GM23338 (cell line): ENCODE results near the gene CBLIF. TPM values are rescaled to one million over a fixed set of nuclear protein-coding genes. Genes with fewer than 3 reads are reported as not detected.
"Not testable (repeated sequence)": the region's sequence is repeated elsewhere in the genome, so short reads cannot be mapped to it uniquely, and the experiment has no call there.

Experiments used
- ATAC-seq: fragments of 200-7000 bp; cut with Tn5 transposase; 3 replicates; pipeline ENCODE4 v1.9.1; 2020
- DNase-seq: peaks from one replicate; pipeline ENCODE4 v3.0.0-alpha.2; 2015; ENCODE audit warnings: low spot score
- H2AFZ ChIP-seq: fragments of 200-600 bp; sonication (generic); 2 replicates; pipeline ENCODE4 v1.8.0; 2016; ENCODE audit warnings: antibody characterized with exemption, mild to moderate bottlenecking, moderate library complexity
- H3F3A ChIP-seq: fragments of 200-600 bp; sonication (generic); replicated peaks from 2 replicates; pipeline ENCODE4 v1.8.0; 2017; ENCODE audit warnings: antibody characterized with exemption, mixed run types, low read depth
- H3K27ac ChIP-seq: fragments of 200-600 bp; sonication (generic); 2 replicates; pipeline ENCODE4 v1.6.1; 2016; ENCODE audit warnings: low read depth
- H3K27me3 ChIP-seq: fragments of 200-600 bp; sonication (generic); 2 replicates; pipeline ENCODE4 v1.8.0; 2016; ENCODE audit warnings: mild to moderate bottlenecking, mixed run types, moderate library complexity; ENCODE audit not compliant: insufficient read depth
- H3K36me3 ChIP-seq: fragments of 200-600 bp; sonication (generic); 2 replicates; pipeline ENCODE4 v1.8.0; 2016; ENCODE audit warnings: mild to moderate bottlenecking; ENCODE audit not compliant: insufficient read depth
- H3K4me1 ChIP-seq: fragments of 200-600 bp; sonication (generic); 2 replicates; pipeline ENCODE4 v1.8.0; 2016; ENCODE audit warnings: mild to moderate bottlenecking, moderate library complexity; ENCODE audit not compliant: insufficient read depth
- H3K4me2 ChIP-seq: fragments of 200-600 bp; sonication (generic); 2 replicates; pipeline ENCODE4 v1.7.1; 2017; ENCODE audit warnings: mixed run types
- H3K4me3 ChIP-seq: fragments of 200-600 bp; sonication (generic); 2 replicates; pipeline ENCODE4 v1.6.1; 2016; ENCODE audit warnings: mixed run types
- H3K79me2 ChIP-seq: fragments of 200-600 bp; sonication (generic); replicated peaks from 2 replicates; pipeline ENCODE4 v1.8.0; 2017; ENCODE audit warnings: mild to moderate bottlenecking; ENCODE audit not compliant: insufficient read depth
- H3K9me2 ChIP-seq: fragments of 200-600 bp; sonication (generic); 2 replicates; pipeline ENCODE4 v1.8.0; 2017; ENCODE audit not compliant: insufficient read depth
- H4K20me1 ChIP-seq: fragments of 200-600 bp; sonication (generic); replicated peaks from 2 replicates; pipeline ENCODE4 v1.8.0; 2017; ENCODE audit warnings: mild to moderate bottlenecking; ENCODE audit not compliant: insufficient read depth
- H3K27ac Mint-ChIP-seq: 2 replicates; pipeline ENCODE4 v1.8.0; 2020; ENCODE audit warnings: inconsistent platforms, mild to moderate bottlenecking, moderate library complexity, mixed read lengths
- H3K27me3 Mint-ChIP-seq: 3 replicates; pipeline ENCODE4 v1.8.0; 2022; ENCODE audit warnings: low read depth, mild to moderate bottlenecking, moderate library complexity, mixed read lengths, inconsistent platforms; ENCODE audit not compliant: insufficient read depth, poor library complexity
- H3K36me3 Mint-ChIP-seq: 3 replicates; pipeline ENCODE4 v1.8.0; 2021; ENCODE audit warnings: low read depth, mild to moderate bottlenecking, inconsistent platforms, moderate library complexity, mixed read lengths
- H3K4me1 Mint-ChIP-seq: 3 replicates; pipeline ENCODE4 v1.8.0; 2020; ENCODE audit warnings: mild to moderate bottlenecking, inconsistent platforms, mixed read lengths
- H3K4me3 Mint-ChIP-seq: 3 replicates; pipeline ENCODE4 v1.8.0; 2021; ENCODE audit warnings: moderate library complexity, mild to moderate bottlenecking, inconsistent platforms, mixed read lengths
- H3K9me3 Mint-ChIP-seq: 3 replicates; pipeline ENCODE4 v1.8.0; 2020; ENCODE audit warnings: moderate library complexity, mild to moderate bottlenecking, inconsistent platforms, mixed read lengths
- CREB1 ChIP-seq: fragments of 250-450 bp; sonication (Bioruptor Pico); IDR thresholded peaks from 2 replicates; pipeline ENCODE4 v1.5.0; 2020; ENCODE audit warnings: low read depth, mild to moderate bottlenecking, moderate library complexity
- CTCF ChIP-seq, 2 experiments: fragments of 200-600 bp in 1 of 2; sonication (generic) in 1 of 2; conservative IDR thresholded peaks; 2 replicates each; pipeline versions ENCODE4 v1.5.1 to v1.6.1; 2016 to 2017; ENCODE audit warnings: antibody characterized with exemption in 2 of 2, low read depth in 2 of 2, mild to moderate bottlenecking in 2 of 2, moderate library complexity in 1 of 2
- ETS1 ChIP-seq: IDR thresholded peaks from 2 replicates; pipeline ENCODE4 v1.6.1; 2016; ENCODE audit warnings: antibody characterized with exemption
- EZH2 ChIP-seq: fragments of 200-600 bp; sonication (generic); IDR thresholded peaks from one replicate; pipeline ENCODE4 v1.8.0; 2017; ENCODE audit warnings: antibody characterized with exemption, mild to moderate bottlenecking, low read depth; ENCODE audit not compliant: unreplicated experiment
- EZH2phosphoT487 ChIP-seq: fragments of 200-600 bp; sonication (generic); IDR thresholded peaks from one replicate; pipeline ENCODE4 v1.8.1; 2018; ENCODE audit warnings: antibody characterized with exemption; ENCODE audit not compliant: unreplicated experiment
- NANOG ChIP-seq: IDR thresholded peaks from 2 replicates; pipeline ENCODE4 v1.6.1; 2016; ENCODE audit warnings: antibody characterized with exemption, borderline replicate concordance
- POLR2AphosphoS5 ChIP-seq: IDR thresholded peaks from 2 replicates; pipeline ENCODE4 v1.6.1; 2016; ENCODE audit warnings: antibody characterized with exemption, low read depth
- STAT1 ChIP-seq: IDR thresholded peaks from one replicate; pipeline ENCODE4 v1.6.1; 2016; ENCODE audit warnings: antibody characterized with exemption; ENCODE audit not compliant: unreplicated experiment
- ZNF114 ChIP-seq: fragments of 250-450 bp; sonication (Bioruptor Pico); IDR thresholded peaks from 2 replicates; pipeline ENCODE4 v1.5.0; 2020; ENCODE audit warnings: mild to moderate bottlenecking, moderate library complexity
- polyA plus RNA-seq: library from polyadenylated mRNA; unstranded; fragments of >200 nt; fragmentation: Nextera tagmentation; extraction: Ambion mirVana; gene quantifications from 2 replicates; pipeline ENCODE4 v1.2.1, GENCODE V29; 2016
- total RNA-seq: library from RNA; depleted of rRNA; stranded (reverse); fragments of >200 nt; shearing (Covaris generic); gene quantifications from 2 replicates; pipeline ENCODE4 v1.2.3, GENCODE V29; 2014
- TF ChIP-seq, protein P1 (sequence below): IDR thresholded peaks from one replicate; pipeline ENCODE4 v1.6.1; 2018; ENCODE audit warnings: antibody characterized with exemption; ENCODE audit not compliant: unreplicated experiment

The CBLIF gene
- total and polyA plus RNA-seq, 2 experiments from 2014 or later = not detected

DNA sequence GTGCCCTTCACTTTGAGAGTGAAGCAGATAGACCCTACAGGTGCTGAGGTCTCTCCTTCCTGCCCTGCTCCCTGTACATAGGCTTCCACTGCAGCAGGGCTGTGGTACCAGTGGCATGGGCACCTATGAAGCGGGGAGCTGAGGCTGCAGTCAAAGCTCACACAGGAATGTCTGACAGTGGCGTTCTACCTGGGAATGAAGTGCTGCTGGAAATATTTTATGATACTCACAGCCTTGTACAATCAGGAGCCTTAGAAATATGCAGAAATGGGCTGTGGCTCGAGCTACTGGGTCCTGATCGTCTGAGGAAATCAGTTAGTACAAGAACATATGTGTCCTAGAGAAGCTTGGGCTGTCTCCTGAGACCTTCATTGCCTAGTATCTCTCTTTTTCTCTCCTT, 59.5 kb downstream of the CBLIF start (continued):
- TF ChIP-seq CTCF (conservative IDR thresholded peaks at IDR 0.05; ENCODE audit: low read depth in 2 of 2) = no peak
- TF ChIP-seq NANOG = no peak
- no peak for TF ChIP-seq EZH2phosphoT487
- TF ChIP-seq ETS1 = no peak
- no peak for TF ChIP-seq POLR2AphosphoS5

DNA sequence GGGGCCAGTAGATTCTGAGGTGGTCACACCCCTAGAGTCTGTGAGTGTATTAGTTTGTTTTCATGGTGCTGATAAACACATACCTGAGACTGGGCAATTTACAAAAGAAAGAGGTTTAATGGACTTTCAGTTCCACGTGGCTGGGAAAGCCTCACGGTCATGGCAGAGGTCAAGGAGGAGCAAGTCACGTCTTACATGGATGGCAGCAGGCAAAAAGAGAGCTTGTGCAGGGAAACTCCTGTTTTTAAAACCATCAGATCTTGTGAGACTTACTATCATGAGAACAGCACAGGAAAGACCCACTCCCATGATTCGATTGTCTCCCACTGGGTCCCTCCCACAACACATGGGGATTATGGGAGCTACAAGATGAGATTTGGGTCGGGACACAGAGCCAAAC, 60.9 kb downstream of the CBLIF start:
- H3K4me1 Mint-ChIP-seq, H3K9me2 ChIP-seq: not testable (repeated sequence)

DNA sequence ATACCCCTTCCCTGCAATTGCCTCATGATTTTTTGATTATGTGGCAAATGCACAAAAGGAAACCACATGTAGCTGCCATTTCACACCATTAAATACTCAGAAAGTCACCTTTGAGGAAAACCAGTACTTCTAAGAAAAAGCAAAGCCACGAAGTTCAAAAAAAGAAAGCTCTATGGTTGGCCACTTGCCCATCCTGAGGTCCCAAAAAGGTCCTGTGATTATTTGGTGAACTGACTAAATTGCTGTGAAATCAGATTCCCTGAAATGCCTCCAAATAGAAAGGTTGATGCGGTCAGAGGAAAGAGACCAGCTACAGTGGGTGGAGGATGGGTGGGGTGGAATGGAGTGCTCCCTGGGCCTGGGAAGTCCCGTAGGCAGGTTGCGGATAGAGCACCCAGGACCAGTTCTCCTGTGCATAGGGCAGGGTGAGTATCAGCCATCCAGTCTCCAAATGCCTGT, 61.6 kb downstream of the CBLIF start:
- peaks cover 7% of the 10 kb centered on the region; the same call in 1 of the 2 replicates for H4K20me1 ChIP-seq
- no peak for TF ChIP-seq NANOG
- TF ChIP-seq EZH2 = no peak
- TF ChIP-seq EZH2phosphoT487 = no peak
- TF ChIP-seq CREB1 (CRISPR knock-in tag) = no peak
- no peak for TF ChIP-seq STAT1
- TF ChIP-seq, protein P1, sequence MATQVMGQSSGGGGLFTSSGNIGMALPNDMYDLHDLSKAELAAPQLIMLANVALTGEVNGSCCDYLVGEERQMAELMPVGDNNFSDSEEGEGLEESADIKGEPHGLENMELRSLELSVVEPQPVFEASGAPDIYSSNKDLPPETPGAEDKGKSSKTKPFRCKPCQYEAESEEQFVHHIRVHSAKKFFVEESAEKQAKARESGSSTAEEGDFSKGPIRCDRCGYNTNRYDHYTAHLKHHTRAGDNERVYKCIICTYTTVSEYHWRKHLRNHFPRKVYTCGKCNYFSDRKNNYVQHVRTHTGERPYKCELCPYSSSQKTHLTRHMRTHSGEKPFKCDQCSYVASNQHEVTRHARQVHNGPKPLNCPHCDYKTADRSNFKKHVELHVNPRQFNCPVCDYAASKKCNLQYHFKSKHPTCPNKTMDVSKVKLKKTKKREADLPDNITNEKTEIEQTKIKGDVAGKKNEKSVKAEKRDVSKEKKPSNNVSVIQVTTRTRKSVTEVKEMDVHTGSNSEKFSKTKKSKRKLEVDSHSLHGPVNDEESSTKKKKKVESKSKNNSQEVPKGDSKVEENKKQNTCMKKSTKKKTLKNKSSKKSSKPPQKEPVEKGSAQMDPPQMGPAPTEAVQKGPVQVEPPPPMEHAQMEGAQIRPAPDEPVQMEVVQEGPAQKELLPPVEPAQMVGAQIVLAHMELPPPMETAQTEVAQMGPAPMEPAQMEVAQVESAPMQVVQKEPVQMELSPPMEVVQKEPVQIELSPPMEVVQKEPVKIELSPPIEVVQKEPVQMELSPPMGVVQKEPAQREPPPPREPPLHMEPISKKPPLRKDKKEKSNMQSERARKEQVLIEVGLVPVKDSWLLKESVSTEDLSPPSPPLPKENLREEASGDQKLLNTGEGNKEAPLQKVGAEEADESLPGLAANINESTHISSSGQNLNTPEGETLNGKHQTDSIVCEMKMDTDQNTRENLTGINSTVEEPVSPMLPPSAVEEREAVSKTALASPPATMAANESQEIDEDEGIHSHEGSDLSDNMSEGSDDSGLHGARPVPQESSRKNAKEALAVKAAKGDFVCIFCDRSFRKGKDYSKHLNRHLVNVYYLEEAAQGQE = no peak
- no peak for TF ChIP-seq POLR2AphosphoS5
- TF ChIP-seq ZNF114 = no peak
- TF ChIP-seq ETS1 = no peak
- H3K79me2 ChIP-seq = peaks cover 4% of the 10 kb centered on the region; the same call in 1 of the 2 replicates
- no peaks in the 10 kb centered on the region for H3K4me1 ChIP-seq
- peaks cover 11% of the 10 kb centered on the region; the same call in 1 of the 2 replicates for H3K36me3 ChIP-seq
- no peak overlapping the region for H2AFZ ChIP-seq
- H3K4me3 ChIP-seq = no peak overlapping the region
- H3K27ac ChIP-seq = no peak overlapping the region
- no peak overlapping the region for H3K4me3 Mint-ChIP-seq
- DNase-seq = no peak
- peaks cover 5% of the 10 kb centered on the region; the same call in 1 of the 2 replicates for H3K9me2 ChIP-seq
- no peak overlapping the region for H3K27ac Mint-ChIP-seq
- H3K9me3 Mint-ChIP-seq = peaks cover 10% of the 10 kb centered on the region; the same call in 2 of the 3 replicates
- no peaks in the 10 kb centered on the region for H3F3A ChIP-seq
- peaks cover 52% of the 10 kb centered on the region for H3K36me3 Mint-ChIP-seq
- peaks cover 5% of the 10 kb centered on the region for H3K27me3 Mint-ChIP-seq
- H3K4me1 Mint-ChIP-seq = no peaks in the 10 kb centered on the region
- no peak overlapping the region for H3K4me2 ChIP-seq
- no peaks in the 10 kb centered on the region for H3K27me3 ChIP-seq
- no peak for ATAC-seq

More for the DNA sequence above, 60.9 kb downstream of the CBLIF start:
- not testable (repeated sequence) for H3K4me1 ChIP-seq, H2AFZ ChIP-seq, H3F3A ChIP-seq, H3K27me3 Mint-ChIP-seq, ATAC-seq, H3K79me2 ChIP-seq, H3K4me2 ChIP-seq, H3K4me3 ChIP-seq, H3K27me3 ChIP-seq, H3K4me3 Mint-ChIP-seq, H3K27ac ChIP-seq, H4K20me1 ChIP-seq, DNase-seq
- H3K36me3 ChIP-seq = peaks cover 11% of the 10 kb centered on the region; the same call in 1 of the 2 replicates
- peak overlapping the region; percentile 3; the same call in 1 of the 2 replicates for H3K27ac Mint-ChIP-seq
- H3K9me3 Mint-ChIP-seq = peaks cover 10% of the 10 kb centered on the region; the same call in 2 of the 3 replicates
- peaks cover 60% of the 10 kb centered on the region for H3K36me3 Mint-ChIP-seq
